Vagina (tissue), 2 donors: ENCODE measurements around the gene SHISA5. TPM values are rescaled to one million over a fixed set of nuclear protein-coding genes. Genes with fewer than 3 reads are reported as not detected.

Source experiments
- DNase-seq, 2 donors: peaks; one replicate each; pipeline ENCODE4 v3.0.0-alpha.2; 2017; ENCODE audit errors: extremely low spot score in 2 of 2
- H3K27ac ChIP-seq: fragments of 200-600 bp; sonication (generic); one replicate; pipeline ENCODE4 v1.5.1; 2019
- H3K27me3 ChIP-seq: fragments of 200-600 bp; sonication (generic); one replicate; pipeline ENCODE4 v1.5.1; 2019
- H3K36me3 ChIP-seq, 2 donors: fragments of 200-600 bp; sonication (generic); one replicate each; pipeline ENCODE4 v1.5.1; 2017 to 2019
- H3K4me1 ChIP-seq: fragments of 200-600 bp; sonication (generic); one replicate; pipeline ENCODE4 v1.5.1; 2019
- H3K4me3 ChIP-seq, 2 donors: fragments of 200-600 bp; sonication (generic); 1 replicate in 1 of 2; 2 replicates in 1 of 2; pipeline ENCODE4 v1.5.1; 2016 to 2019
- H3K9me3 ChIP-seq: fragments of 200-600 bp; sonication (generic); one replicate; pipeline ENCODE4 v1.5.1; 2019
- CTCF ChIP-seq, 3 experiments: fragments of 450-650 bp in 2 of 3; fragments of 200-600 bp in 1 of 3; sonication (generic) in 1 of 3; IDR thresholded peaks; one replicate each; pipeline ENCODE4 v1.5.1; 2017 to 2019; ENCODE audit warnings: antibody characterized with exemption in 3 of 3, mild to moderate bottlenecking in 2 of 3, moderate library complexity in 2 of 3
- POLR2A ChIP-seq, 2 donors: fragments of 450-650 bp; IDR thresholded peaks; one replicate each; pipeline ENCODE4 v1.6.1; 2017; ENCODE audit warnings: antibody characterized with exemption in 2 of 2, mild to moderate bottlenecking in 2 of 2, moderate library complexity in 2 of 2
- POLR2AphosphoS5 ChIP-seq, 2 donors: sonication (generic); formaldehyde crosslinking; IDR thresholded peaks; one replicate each; pipeline ENCODE4 v1.9.0; 2017; ENCODE audit warnings: antibody characterized with exemption in 2 of 2, mild to moderate bottlenecking in 2 of 2, low read depth in 1 of 2; ENCODE audit not compliant: insufficient read depth in 1 of 2
- intact Hi-C: fragments of 100-400 bp; cut with DNase I; formaldehyde crosslinking; loops from one replicate; pipeline ENCODE4 v1.15.1; 2023
- total RNA-seq: library from RNA; depleted of rRNA; stranded (reverse); fragments of >200 nt; gene quantifications from one replicate; pipeline ENCODE4 v1.2.3, GENCODE V29; 2016

The SHISA5 gene
- total RNA-seq, 1 donor from 2014 or later = 133 TPM

- intact Hi-C loops = no loop called here
- peak overlapping the region; percentile 100 for H3K27ac ChIP-seq
- peak overlapping the region in 1 of 2 donors; percentile 2 for H3K4me3 ChIP-seq
- peaks cover 0 to 23% of the 10 kb centered on the region in 2 donors for H3K36me3 ChIP-seq
- no peaks in the 10 kb centered on the region for H3K27me3 ChIP-seq
- DNase-seq = no peak
- TF ChIP-seq CTCF (IDR thresholded peaks at IDR 0.05) (no peak), POLR2A (IDR thresholded peaks at IDR 0.05) (no peak), POLR2AphosphoS5 (IDR thresholded peaks at IDR 0.05; ENCODE audit: insufficient read depth in 1 of 2, low read depth in 1 of 2) (no peak)
- H3K9me3 ChIP-seq = no peaks in the 10 kb centered on the region
- H3K4me1 ChIP-seq = peaks cover 85% of the 10 kb centered on the region
Observed at GRCh38 chr3:48468329-48468731, 35.6 kb downstream of the SHISA5 start.

GRCh38 chr3:48467473-48468267 lies 36.3 kb downstream of the SHISA5 start:
- intact Hi-C loops = no loop called here
- H3K9me3 ChIP-seq = no peaks in the 10 kb centered on the region
- H3K4me1 ChIP-seq = peaks cover 78% of the 10 kb centered on the region
- peaks cover 0 to 28% of the 10 kb centered on the region in 2 donors for H3K36me3 ChIP-seq
- H3K27ac ChIP-seq = peak overlapping the region; percentile 100
- no peaks in the 10 kb centered on the region for H3K27me3 ChIP-seq
- TF ChIP-seq POLR2AphosphoS5 (IDR thresholded peaks at IDR 0.05; ENCODE audit: insufficient read depth in 1 of 2, low read depth in 1 of 2) (no peak), CTCF (IDR thresholded peaks at IDR 0.05) (no peak), POLR2A (IDR thresholded peaks at IDR 0.05) (no peak)
- no peak for DNase-seq
- H3K4me3 ChIP-seq = peak overlapping the region; percentile 46 to 60

GRCh38 chr3:48467110-48467454 lies 36.9 kb downstream of the SHISA5 start:
- DNase-seq = no peak
- Histone ChIP-seq H3K36me3 (peaks cover 0 to 28% of the 10 kb centered on the region in 2 donors), H3K4me3 (peak overlapping the region; percentile 46 to 60), H3K9me3 (no peaks in the 10 kb centered on the region), H3K4me1 (peaks cover 73% of the 10 kb centered on the region), H3K27ac (peak overlapping the region; percentile 100), H3K27me3 (no peaks in the 10 kb centered on the region)
- TF ChIP-seq POLR2A (IDR thresholded peaks at IDR 0.05) = no peak
- intact Hi-C loops = no loop called here

GRCh38 chr3:48466386-48467109 lies 37.4 kb downstream of the SHISA5 start:
- H3K36me3 ChIP-seq = peaks cover 0 to 28% of the 10 kb centered on the region in 2 donors
- peaks cover 67% of the 10 kb centered on the region for H3K4me1 ChIP-seq
- intact Hi-C loops = no loop called here
- H3K4me3 ChIP-seq = peak overlapping the region; percentile 46 to 60
- no peak for DNase-seq
- H3K27ac ChIP-seq = peak overlapping the region; percentile 100
- TF ChIP-seq POLR2A (IDR thresholded peaks at IDR 0.05) (no peak), POLR2AphosphoS5 (IDR thresholded peaks at IDR 0.05; ENCODE audit: insufficient read depth in 1 of 2, low read depth in 1 of 2) (no peak), CTCF (IDR thresholded peaks at IDR 0.05) (no peak)
- H3K9me3 ChIP-seq = no peaks in the 10 kb centered on the region
- no peaks in the 10 kb centered on the region for H3K27me3 ChIP-seq

GRCh38 chr3:48465531-48466378 lies 38.2 kb downstream of the SHISA5 start:
- no peaks in the 10 kb centered on the region for H3K9me3 ChIP-seq
- intact Hi-C loops = loop anchor here (2.0 kb wide), 2 partner anchors 39 to 83 kb away; partner anchors contain the start of gene SHISA5

More at GRCh38 chr3:48465531-48466378, 38.2 kb downstream of the SHISA5 start:
- peaks cover 0 to 31% of the 10 kb centered on the region in 2 donors for H3K36me3 ChIP-seq
- DNase-seq = peak in 1 of 2 donors; percentile 100
- no peaks in the 10 kb centered on the region for H3K27me3 ChIP-seq
- H3K27ac ChIP-seq = peak overlapping the region; percentile 100
- peaks cover 59% of the 10 kb centered on the region for H3K4me1 ChIP-seq
- H3K4me3 ChIP-seq = peak overlapping the region; percentile 46 to 60
- TF ChIP-seq POLR2A (IDR thresholded peaks at IDR 0.05) (peak in 1 of 2 donors; percentile 83), POLR2AphosphoS5 (IDR thresholded peaks at IDR 0.05; ENCODE audit: insufficient read depth in 1 of 2, low read depth in 1 of 2) (peak; percentile 93 to 97), CTCF (IDR thresholded peaks at IDR 0.05) (peak; percentile 68 to 96 (median 79))
